BLaER1 treated with 17β-estradiol and CSF1 and Interleukin-3, amounts not matched to agents 10 nM and 100 nM (cell line): Measurements from ENCODE around the gene GNAO1.

ENCODE experiments used
- H3K27ac ChIP-seq, 11 experiments: shearing (Covaris generic); formaldehyde crosslinking; 2 replicates each; pipeline ENCODE4 v1.8.1; 2022
- H3K27me3 ChIP-seq, 11 experiments: shearing (Covaris generic); formaldehyde crosslinking; 2 replicates each; pipeline ENCODE4 v1.8.1; 2022
- H3K36me3 ChIP-seq, 11 experiments: shearing (Covaris generic); formaldehyde crosslinking; 2 replicates each; pipeline ENCODE4 v1.8.1; 2022
- H3K4me1 ChIP-seq, 10 experiments: shearing (Covaris generic); formaldehyde crosslinking; 2 replicates each; pipeline ENCODE4 v1.8.1; 2022
- H3K4me2 ChIP-seq, 11 experiments: shearing (Covaris generic); formaldehyde crosslinking; 2 replicates each; pipeline ENCODE4 v1.8.1; 2022
- H3K4me3 ChIP-seq, 10 experiments: shearing (Covaris generic); formaldehyde crosslinking; 2 replicates each; pipeline ENCODE4 v1.8.1; 2022
- H3K9ac ChIP-seq, 11 experiments: shearing (Covaris generic); formaldehyde crosslinking; 2 replicates each; pipeline ENCODE4 v1.8.1; 2022
- H3K9me3 ChIP-seq, 11 experiments: shearing (Covaris generic); formaldehyde crosslinking; replicated peaks in 1 of 11; 2 replicates each; pipeline ENCODE4 v1.8.1; 2022
- H4K20me1 ChIP-seq, 11 experiments: shearing (Covaris generic); formaldehyde crosslinking; 2 replicates each; pipeline ENCODE4 v1.8.1; 2022
- Cebpa-rat ChIP-seq, 11 experiments: shearing (Covaris generic); IDR thresholded peaks; 2 replicates each; pipeline ENCODE4 v1.8.1; 2022

Gene GNAO1

DNA sequence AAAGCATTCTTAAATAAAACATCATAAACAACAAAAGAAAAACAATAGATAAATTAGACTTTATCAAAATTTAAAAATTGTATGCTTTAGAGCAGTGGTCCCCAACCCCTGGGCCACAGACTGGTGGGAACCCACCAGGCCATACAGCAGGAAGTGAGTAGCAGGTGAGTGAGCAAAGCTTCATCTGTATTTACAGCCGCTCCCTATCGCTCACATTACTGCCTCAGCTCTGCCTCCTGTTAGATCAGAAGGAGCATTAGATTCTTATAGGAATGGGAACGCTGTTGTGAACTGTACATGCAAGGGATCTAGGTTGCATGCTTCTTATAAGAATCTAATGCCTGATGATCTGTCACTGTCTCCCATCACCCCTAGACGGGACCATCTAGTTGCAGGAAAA lies 51.5 kb downstream of the GNAO1 start:
- H3K27ac ChIP-seq: no peak overlapping the region
- no peaks in the 10 kb centered on the region for H3K27me3 ChIP-seq
- no peaks in the 10 kb centered on the region for H3K4me1 ChIP-seq
- H3K9me3 ChIP-seq: no peaks in the 10 kb centered on the region
- no peak overlapping the region for H3K4me3 ChIP-seq
- H3K9ac ChIP-seq: no peak overlapping the region
- no peaks in the 10 kb centered on the region for H4K20me1 ChIP-seq
- no peak for TF ChIP-seq Cebpa-rat (IDR thresholded peaks at IDR 0.05)
- no peak overlapping the region for H3K4me2 ChIP-seq
- H3K36me3 ChIP-seq: no peaks in the 10 kb centered on the region

DNA sequence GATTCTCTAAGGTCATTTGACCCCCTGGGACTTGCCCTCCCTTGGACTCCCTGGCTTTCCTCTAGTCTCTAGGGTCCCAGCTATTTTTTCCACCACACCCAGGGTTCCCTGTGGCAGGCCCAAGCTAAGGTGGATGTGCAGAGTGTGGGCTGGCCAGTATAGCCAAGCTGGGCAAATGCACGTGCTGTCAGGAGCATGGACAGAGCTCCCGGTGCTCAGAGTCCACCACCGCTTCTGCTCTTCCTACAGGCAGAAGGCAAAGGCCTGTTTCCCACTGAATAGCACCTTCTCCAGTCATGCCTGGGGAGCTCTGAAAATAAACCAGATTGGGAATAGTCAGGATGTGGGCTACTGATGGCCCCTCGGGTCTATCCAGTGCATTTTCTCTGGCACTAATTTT lies 53.3 kb downstream of the GNAO1 start:
- no peak for TF ChIP-seq Cebpa-rat (IDR thresholded peaks at IDR 0.05)
- Histone ChIP-seq H3K27ac (no peak overlapping the region), H3K4me1 (no peaks in the 10 kb centered on the region), H3K9ac (no peak overlapping the region), H3K36me3 (no peaks in the 10 kb centered on the region), H3K9me3 (0 out of 22 replicates have a peak, but pooled peaks cover 0 to 4% (median 0%) of the 10 kb centered on the region in 11 experiments), H3K27me3 (no peaks in the 10 kb centered on the region), H3K4me3 (no peak overlapping the region), H3K4me2 (no peak overlapping the region), H4K20me1 (no peaks in the 10 kb centered on the region)

DNA sequence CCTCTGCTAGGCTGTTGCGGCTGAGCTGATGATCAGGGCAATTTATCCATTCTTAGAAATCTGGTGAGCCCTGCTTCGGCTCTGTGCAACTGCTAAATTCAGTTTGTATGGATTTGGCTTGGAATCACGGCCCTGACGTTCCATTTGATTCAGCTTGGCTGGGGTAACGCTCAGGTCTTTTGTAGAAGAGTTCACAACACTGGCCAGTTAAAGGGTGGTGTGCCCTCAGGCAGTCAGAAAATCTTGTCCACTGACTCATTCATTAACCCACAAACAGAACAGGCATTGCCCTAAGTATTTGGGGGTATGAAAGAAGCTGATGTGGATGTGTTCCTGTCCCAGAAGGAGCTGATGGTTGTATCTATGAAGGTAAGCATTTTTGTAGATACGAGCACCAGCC lies 53.9 kb downstream of the GNAO1 start:
- H3K9me3 ChIP-seq: 0 out of 22 replicates have a peak, but pooled peaks cover 0 to 4% (median 0%) of the 10 kb centered on the region in 11 experiments

DNA sequence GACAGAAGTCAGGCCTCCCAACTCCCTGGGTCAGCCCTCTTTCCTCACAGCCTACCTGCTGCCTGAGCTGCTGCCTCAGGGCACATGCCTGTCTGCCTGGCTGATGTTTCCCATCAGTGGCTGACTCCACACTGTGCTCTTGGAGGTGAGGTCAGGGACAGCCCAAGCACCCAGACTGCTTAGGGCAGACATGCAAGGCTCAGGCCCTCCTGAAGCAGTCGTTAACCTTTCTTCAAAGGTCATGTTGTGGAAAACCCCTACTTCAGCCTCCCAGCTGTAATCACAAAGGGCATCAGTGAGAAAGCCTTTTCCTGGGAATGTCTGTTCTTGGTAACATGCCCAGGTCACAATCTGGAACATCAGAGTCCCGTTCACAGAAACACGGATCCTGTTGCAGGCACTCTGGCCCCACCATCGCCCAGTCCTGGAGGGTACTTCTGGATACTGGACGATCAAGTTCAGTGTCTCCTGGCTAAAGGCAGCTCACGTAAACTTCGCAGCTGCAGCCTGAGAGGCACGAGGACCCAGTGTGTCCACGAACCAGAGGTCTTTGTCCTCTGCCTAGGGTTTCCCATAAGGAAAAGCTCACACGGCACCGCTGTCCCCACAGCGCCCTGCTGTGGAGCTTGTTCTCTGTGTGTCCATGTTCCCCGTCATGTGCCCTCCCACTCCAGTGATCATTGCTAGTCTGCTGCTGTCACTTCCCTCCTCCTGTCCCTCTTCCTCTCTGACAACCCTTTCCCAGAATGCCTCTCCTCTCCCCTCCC lies 54.9 kb downstream of the GNAO1 start:
- no peak overlapping the region for H3K9ac ChIP-seq
- H3K4me2 ChIP-seq: no peak overlapping the region; a peak in 1 of 22 replicates
- H3K4me3 ChIP-seq: no peak overlapping the region
- no peak for TF ChIP-seq Cebpa-rat (IDR thresholded peaks at IDR 0.05)
- H3K27ac ChIP-seq: no peak overlapping the region
- H3K36me3 ChIP-seq: no peaks in the 10 kb centered on the region
- H4K20me1 ChIP-seq: no peaks in the 10 kb centered on the region
- 0 out of 22 replicates have a peak, but pooled peaks cover 0 to 4% (median 0%) of the 10 kb centered on the region in 11 experiments for H3K9me3 ChIP-seq
- H3K4me1 ChIP-seq: no peaks in the 10 kb centered on the region
- H3K27me3 ChIP-seq: no peaks in the 10 kb centered on the region

More for the DNA sequence above, 53.9 kb downstream of the GNAO1 start:
- Histone ChIP-seq H3K27ac (no peak overlapping the region), H3K4me1 (no peaks in the 10 kb centered on the region), H3K36me3 (no peaks in the 10 kb centered on the region), H3K4me3 (no peak overlapping the region), H3K9ac (no peak overlapping the region), H4K20me1 (no peaks in the 10 kb centered on the region), H3K4me2 (no peak overlapping the region), H3K27me3 (no peaks in the 10 kb centered on the region)
- no peak for TF ChIP-seq Cebpa-rat (IDR thresholded peaks at IDR 0.05)

DNA sequence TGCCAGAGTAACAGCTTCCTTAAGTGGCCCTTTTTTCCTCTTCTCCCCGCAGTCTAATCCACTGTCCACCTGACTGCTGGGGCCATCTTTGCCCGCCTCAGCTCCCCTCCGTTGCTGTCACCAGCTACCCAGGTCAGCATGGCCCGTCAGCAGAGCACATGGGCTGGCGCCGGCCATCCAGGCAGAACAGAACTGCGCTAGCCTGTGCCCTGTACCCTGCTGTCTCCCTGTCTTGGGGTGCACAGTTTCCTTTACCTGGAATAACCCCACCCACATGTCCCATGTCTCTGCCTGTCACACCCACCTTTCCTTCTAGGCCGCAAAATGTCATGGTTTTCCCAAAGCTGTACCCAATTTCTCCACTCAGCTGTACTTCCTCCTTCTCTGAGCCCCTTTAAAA lies 55.7 kb downstream of the GNAO1 start:
- no peaks in the 10 kb centered on the region for H3K36me3 ChIP-seq
- no peak overlapping the region for H3K9ac ChIP-seq
- no peak overlapping the region for H3K27ac ChIP-seq
- H3K9me3 ChIP-seq: 0 out of 22 replicates have a peak, but pooled peaks cover 0 to 4% (median 0%) of the 10 kb centered on the region in 11 experiments
- TF ChIP-seq Cebpa-rat (IDR thresholded peaks at IDR 0.05): no peak
- H3K4me1 ChIP-seq: no peaks in the 10 kb centered on the region
- H3K4me3 ChIP-seq: no peak overlapping the region
- no peak overlapping the region for H3K4me2 ChIP-seq
- H3K27me3 ChIP-seq: no peaks in the 10 kb centered on the region
- no peaks in the 10 kb centered on the region for H4K20me1 ChIP-seq

DNA sequence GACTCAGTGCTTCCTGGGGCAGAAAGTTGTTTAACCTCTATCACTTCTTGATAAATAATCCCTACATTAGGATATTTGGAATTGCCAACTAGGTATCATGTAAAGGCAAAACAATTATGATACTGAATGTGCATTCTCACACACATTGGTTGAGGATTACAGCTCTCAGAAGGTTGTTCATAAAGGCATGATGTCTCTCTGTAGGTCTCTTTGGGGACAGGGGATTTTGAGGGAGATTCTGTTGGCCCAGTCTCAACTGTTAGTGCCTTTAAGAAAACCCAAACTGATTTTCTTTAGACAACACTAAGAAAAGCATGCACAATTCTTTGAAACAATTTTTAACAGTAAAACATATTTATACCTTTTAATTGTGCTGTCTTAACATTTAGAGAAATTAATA lies 56.5 kb downstream of the GNAO1 start:
- Histone ChIP-seq H3K4me1 (peaks cover 0 to 4% (median 0%) of the 10 kb centered on the region in 10 experiments; a peak in 2 of 20 replicates), H4K20me1 (no peaks in the 10 kb centered on the region), H3K27ac (no peak overlapping the region), H3K36me3 (no peaks in the 10 kb centered on the region), H3K9ac (no peak overlapping the region), H3K4me3 (no peak overlapping the region), H3K27me3 (no peaks in the 10 kb centered on the region), H3K9me3 (0 out of 22 replicates have a peak, but pooled peaks cover 0 to 4% (median 0%) of the 10 kb centered on the region in 11 experiments), H3K4me2 (no peak overlapping the region)
- no peak for TF ChIP-seq Cebpa-rat (IDR thresholded peaks at IDR 0.05)

DNA sequence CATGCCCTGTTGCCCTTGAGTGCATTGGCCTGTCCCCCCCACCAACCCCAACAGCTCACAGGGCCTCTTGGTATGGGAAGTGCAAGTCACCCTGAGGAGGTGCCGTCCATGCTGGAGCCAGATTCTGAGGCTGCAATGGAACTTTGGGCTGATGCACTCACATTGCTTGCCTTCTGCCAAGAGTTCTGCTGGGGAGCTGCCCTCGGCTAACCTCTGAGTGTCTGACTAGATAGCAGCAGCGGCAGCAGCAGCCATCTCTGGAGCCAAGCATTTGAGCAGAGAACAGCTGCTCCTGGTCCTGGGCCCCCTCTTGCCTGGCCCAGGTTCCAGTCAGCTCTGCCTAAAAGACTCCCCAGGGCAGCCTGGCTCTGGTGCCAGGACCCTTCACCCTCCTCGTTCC lies 61.5 kb downstream of the GNAO1 start:
- H3K27ac ChIP-seq: no peak overlapping the region
- TF ChIP-seq Cebpa-rat (IDR thresholded peaks at IDR 0.05): no peak
- no peaks in the 10 kb centered on the region for H3K36me3 ChIP-seq
- H4K20me1 ChIP-seq: no peaks in the 10 kb centered on the region
- H3K9ac ChIP-seq: no peak overlapping the region
- H3K27me3 ChIP-seq: no peaks in the 10 kb centered on the region
- H3K4me2 ChIP-seq: peak overlapping the region in 4 of 11 experiments; percentile 3 to 25 (median 12); a peak in 4 of 22 replicates
- H3K4me1 ChIP-seq: peaks cover 0 to 7% (median 0%) of the 10 kb centered on the region in 10 experiments; a peak in 2 of 20 replicates
- H3K9me3 ChIP-seq: peaks cover 0 to 8% (median 0%) of the 10 kb centered on the region in 11 experiments; a peak in 3 of 22 replicates
- H3K4me3 ChIP-seq: no peak overlapping the region

DNA sequence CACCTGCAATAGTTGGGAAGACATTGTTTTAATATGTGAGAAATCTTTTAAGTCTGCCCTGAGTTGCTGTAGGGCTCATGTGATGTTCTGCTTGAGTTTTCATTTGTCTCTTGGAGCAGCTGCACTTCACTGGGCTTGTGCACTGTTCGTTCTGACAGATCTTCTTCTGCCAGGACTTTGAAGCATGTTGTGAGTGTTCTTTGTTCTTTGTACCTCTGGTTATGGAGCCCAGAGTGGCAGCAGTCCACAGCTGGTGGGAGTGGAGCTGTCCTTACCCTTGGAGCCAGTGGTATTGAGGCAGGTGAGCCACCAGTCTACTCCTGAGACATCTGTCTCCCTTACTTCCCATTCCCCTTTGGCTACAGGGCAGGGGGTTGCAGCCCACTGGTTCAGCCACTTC lies 64.6 kb downstream of the GNAO1 start:
- no peaks in the 10 kb centered on the region; a peak in 1 of 22 replicates for H4K20me1 ChIP-seq
- H3K4me1 ChIP-seq: peaks cover 0 to 8% (median 0%) of the 10 kb centered on the region in 10 experiments; a peak in 3 of 20 replicates
- peaks cover 0 to 8% (median 0%) of the 10 kb centered on the region in 11 experiments; a peak in 3 of 22 replicates for H3K9me3 ChIP-seq
- H3K36me3 ChIP-seq: no peaks in the 10 kb centered on the region
- H3K9ac ChIP-seq: no peak overlapping the region
- no peak overlapping the region for H3K4me2 ChIP-seq
- H3K27ac ChIP-seq: no peak overlapping the region
- H3K27me3 ChIP-seq: no peaks in the 10 kb centered on the region
- no peak overlapping the region for H3K4me3 ChIP-seq
- no peak for TF ChIP-seq Cebpa-rat (IDR thresholded peaks at IDR 0.05)

DNA sequence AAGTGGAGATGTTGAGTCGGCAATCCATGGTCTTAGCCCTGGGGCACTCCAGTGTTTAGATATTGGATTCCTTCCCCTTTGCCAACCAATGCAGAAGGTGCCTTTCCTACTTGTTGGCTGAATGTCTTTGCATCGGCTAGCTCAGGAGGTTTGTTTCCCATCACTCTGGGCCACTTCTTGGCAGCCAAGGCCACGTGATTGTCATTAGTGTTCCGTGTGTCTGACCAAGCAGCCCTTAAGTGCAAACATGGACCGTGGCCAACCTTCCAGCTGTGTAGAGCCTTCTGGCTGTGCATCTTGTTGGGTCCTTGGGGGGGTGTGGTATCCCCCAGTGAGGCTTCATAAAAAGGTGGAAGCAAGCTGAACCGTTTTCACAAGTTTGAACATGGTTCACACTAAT lies 66.0 kb downstream of the GNAO1 start:
- H3K9me3 ChIP-seq: peaks cover 0 to 8% (median 0%) of the 10 kb centered on the region in 11 experiments; a peak in 3 of 22 replicates
- no peak overlapping the region for H3K4me2 ChIP-seq
- TF ChIP-seq Cebpa-rat (IDR thresholded peaks at IDR 0.05): no peak
- peaks cover 3 to 22% (median 9%) of the 10 kb centered on the region in 10 experiments; a peak in 18 of 20 replicates for H3K4me1 ChIP-seq
- no peaks in the 10 kb centered on the region; a peak in 1 of 22 replicates for H4K20me1 ChIP-seq
- H3K9ac ChIP-seq: no peak overlapping the region
- H3K27ac ChIP-seq: no peak overlapping the region
- H3K27me3 ChIP-seq: no peaks in the 10 kb centered on the region
- no peaks in the 10 kb centered on the region for H3K36me3 ChIP-seq
- H3K4me3 ChIP-seq: no peak overlapping the region
